GM18519 (cell line): ENCODE data around the gene RLN3.
A peak's percentile ranks its signal among the peaks of the same experiment; 100 is the strongest.

Experiments
- ATAC-seq: cut with Tn5 transposase; IDR thresholded peaks from one replicate; pipeline ENCODE4 v1.9.1; 2021; ENCODE audit warnings: mild to moderate bottlenecking, moderate library complexity; ENCODE audit not compliant: unreplicated experiment, low FRiP score

The RLN3 gene

GRCh38 chr19:14073261-14073924 lies 45.4 kb downstream of the RLN3 start:
- peak; percentile 40 for ATAC-seq

GRCh38 chr19:14073925-14074838 lies 46.2 kb downstream of the RLN3 start:
- no peak for ATAC-seq

GRCh38 chr19:14078411-14078810 lies 50.5 kb downstream of the RLN3 start:
- no peak for ATAC-seq
